WTC11 (cell line): ENCODE results near the gene ITPKA.

Source experiments
- ATF1 ChIP-seq: sonication (generic); formaldehyde crosslinking; IDR thresholded peaks from 2 replicates; pipeline ENCODE4 v1.8.1; 2023; ENCODE audit warnings: mild to moderate bottlenecking, moderate library complexity, missing genetic modification reagents
- CREB1 ChIP-seq: sonication (generic); formaldehyde crosslinking; IDR thresholded peaks from 2 replicates; pipeline ENCODE4 v1.8.0; 2023; ENCODE audit warnings: mild to moderate bottlenecking, missing genetic modification reagents
- CTCF ChIP-seq: fragments of 200-600 bp; IDR thresholded peaks from 2 replicates; pipeline ENCODE4 v1.8.0; 2022; ENCODE audit warnings: antibody characterized with exemption
- ESRRA ChIP-seq: sonication (generic); formaldehyde crosslinking; IDR thresholded peaks from 2 replicates; pipeline ENCODE4 v1.8.1; 2022; ENCODE audit warnings: mild to moderate bottlenecking, missing genetic modification reagents, borderline replicate concordance
- FOXP1 ChIP-seq: sonication (generic); formaldehyde crosslinking; IDR thresholded peaks from 2 replicates; pipeline ENCODE4 v1.8.0; 2022; ENCODE audit warnings: missing genetic modification reagents, mild to moderate bottlenecking, moderate library complexity, borderline replicate concordance
- FOXP4 ChIP-seq: sonication (generic); formaldehyde crosslinking; IDR thresholded peaks from 2 replicates; pipeline ENCODE4 v1.8.0; 2022; ENCODE audit warnings: mild to moderate bottlenecking, missing genetic modification reagents
- JUN ChIP-seq: sonication (generic); formaldehyde crosslinking; IDR thresholded peaks from 2 replicates; pipeline ENCODE4 v1.8.0; 2023; ENCODE audit warnings: mild to moderate bottlenecking, missing genetic modification reagents
- KAT7 ChIP-seq: sonication (generic); formaldehyde crosslinking; IDR thresholded peaks from 2 replicates; pipeline ENCODE4 v1.8.1; 2023; ENCODE audit warnings: missing genetic modification reagents, mild to moderate bottlenecking, borderline replicate concordance
- MAX ChIP-seq: sonication (generic); formaldehyde crosslinking; IDR thresholded peaks from 2 replicates; pipeline ENCODE4 v1.8.0; 2022; ENCODE audit warnings: mild to moderate bottlenecking, missing genetic modification reagents
- OVOL2 ChIP-seq: fragments of 250-450 bp; sonication (Bioruptor Pico); IDR thresholded peaks from 2 replicates; pipeline ENCODE4 v1.9.0; 2021; ENCODE audit warnings: mild to moderate bottlenecking, borderline replicate concordance
- TEAD1 ChIP-seq: sonication (generic); formaldehyde crosslinking; IDR thresholded peaks from 2 replicates; pipeline ENCODE4 v1.8.0; 2022; ENCODE audit warnings: mild to moderate bottlenecking, missing genetic modification reagents
- USF2 ChIP-seq: sonication (generic); formaldehyde crosslinking; IDR thresholded peaks from 2 replicates; pipeline ENCODE4 v1.8.1; 2023; ENCODE audit warnings: mild to moderate bottlenecking, missing genetic modification reagents, moderate library complexity
- ZBTB43 ChIP-seq: sonication (generic); formaldehyde crosslinking; IDR thresholded peaks from 2 replicates; pipeline ENCODE4 v1.8.1; 2023; ENCODE audit warnings: mild to moderate bottlenecking, missing genetic modification reagents

- TF ChIP-seq ESRRA (no peak), CTCF (no peak), JUN (CRISPR knock-in tag) (no peak), ATF1 (no peak), OVOL2 (CRISPR knock-in tag) (no peak), CREB1 (no peak), ZBTB43 (CRISPR knock-in tag) (no peak), FOXP4 (CRISPR knock-in tag) (no peak), TEAD1 (no peak), USF2 (CRISPR knock-in tag) (no peak), FOXP1 (CRISPR knock-in tag) (no peak), KAT7 (no peak), MAX (no peak)
Observed at GRCh38 chr15:41473418-41473817, 20.3 kb upstream of the ITPKA start.
